Hematopoietic multipotent progenitor cell treated with erythropoietin and hydrocortisone succinate and interleukin-3 and kit ligand, for 15 days (in vitro differentiated cells): ENCODE measurements around the gene EFCAB5.
"Not testable (repeated sequence)": the region's sequence is repeated elsewhere in the genome, so short reads cannot be mapped to it uniquely, and the experiment has no call there.

Experiments used
- DNase-seq: peaks from one replicate; pipeline ENCODE4 v3.0.0-alpha.2; 2015; ENCODE audit warnings: low spot score

Gene EFCAB5

GRCh38 chr17:29941334-29941733, at the start of gene EFCAB5:
EFCAB5 (plus strand) TSS chr17:29941634; CDS start chr17:29941797, 163 bp downstream.
- no peak for DNase-seq

DNA sequence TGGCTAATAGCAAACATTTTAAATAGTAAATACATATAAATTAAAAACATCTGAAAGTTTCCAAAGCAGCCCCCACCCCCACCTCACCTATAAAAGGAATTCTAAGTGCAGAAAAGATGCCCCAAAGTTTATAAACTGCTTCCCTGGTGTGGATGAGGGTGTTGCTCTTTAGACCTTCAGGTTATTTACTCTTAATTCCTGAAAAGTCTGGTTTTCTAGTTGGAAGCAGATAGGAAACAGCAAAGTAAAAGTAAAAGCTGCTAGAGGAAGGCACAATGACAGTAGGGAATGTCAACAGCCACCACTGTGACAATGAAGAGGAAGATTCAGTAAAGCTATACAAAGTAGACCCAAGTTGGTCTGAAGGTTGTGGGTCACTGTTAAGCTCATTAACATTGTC, 49.2 kb upstream of the EFCAB5 start:
- no peak for DNase-seq

GRCh38 chr17:29897136-29897535, 44.3 kb upstream of the EFCAB5 start:
- DNase-seq = not testable (repeated sequence)

DNA sequence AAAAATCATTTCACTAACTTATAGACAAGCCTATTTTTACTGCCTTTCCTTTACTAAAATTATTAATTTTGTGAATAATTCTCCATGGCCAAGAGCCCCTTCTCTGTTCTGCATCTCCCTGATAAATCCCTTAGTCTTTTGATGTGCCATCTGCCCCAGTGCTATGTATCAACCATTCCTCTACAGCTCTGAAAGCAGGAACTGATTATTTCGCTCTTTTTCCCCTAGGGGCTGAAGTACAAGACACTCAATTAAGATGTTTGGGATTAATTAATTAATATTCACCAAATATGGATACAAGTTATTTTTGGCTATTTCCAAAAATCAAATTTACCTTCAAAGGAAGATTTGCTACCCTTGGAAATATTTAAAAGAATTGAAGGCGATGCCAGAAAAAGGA, 38.0 kb upstream of the EFCAB5 start:
- DNase-seq = no peak

DNA sequence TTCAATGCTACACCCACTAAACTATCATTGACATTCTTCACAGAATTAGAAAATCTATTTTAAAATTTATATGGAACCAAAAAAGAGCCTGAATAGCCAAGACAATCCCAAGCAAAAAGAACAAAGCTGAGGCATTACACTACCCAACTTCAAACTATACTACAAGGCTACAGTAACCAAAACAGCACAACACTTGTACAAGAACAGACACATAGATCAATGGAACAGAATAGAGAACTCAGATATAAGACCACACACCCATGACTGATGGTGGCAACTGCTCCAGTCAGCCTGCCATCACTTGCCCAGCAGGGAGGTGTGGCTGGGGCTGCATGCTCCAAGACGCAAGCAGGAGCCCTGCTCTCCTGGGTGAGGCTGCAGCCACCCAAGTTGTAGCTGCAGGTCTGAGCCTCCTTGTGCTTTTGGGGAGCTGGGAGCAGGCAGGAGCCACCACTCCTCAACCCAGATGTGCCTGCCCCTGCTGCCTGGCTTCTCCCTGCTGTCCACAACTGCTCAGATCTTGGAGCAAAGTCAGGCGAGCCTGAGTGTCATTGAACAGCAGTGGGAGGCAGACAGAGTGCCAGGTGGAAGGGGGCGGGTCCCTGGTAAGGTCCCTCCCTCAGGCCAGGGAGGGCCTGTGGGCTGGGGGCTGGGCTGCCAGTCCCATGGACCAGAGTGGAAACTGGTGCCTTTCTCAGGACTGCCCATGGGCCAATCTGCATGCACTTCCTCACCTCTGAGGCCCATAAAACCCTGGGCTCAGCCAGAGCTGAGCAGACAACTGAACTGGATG, 36.2 kb upstream of the EFCAB5 start:
- no peak for DNase-seq

DNA sequence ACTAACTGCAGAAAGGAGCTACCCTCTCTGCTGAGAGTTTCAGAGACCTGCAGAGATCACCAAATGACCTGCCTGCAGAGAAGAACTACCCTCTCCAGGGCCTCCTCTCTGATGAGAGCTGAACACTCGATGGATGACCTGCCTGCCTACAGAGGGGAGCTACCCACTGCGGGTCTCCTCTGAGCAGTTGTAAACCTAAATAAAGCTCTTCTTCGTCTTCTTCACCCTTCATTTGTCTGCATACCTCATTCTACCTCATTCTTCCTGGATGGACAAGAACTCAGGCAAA, 35.6 kb upstream of the EFCAB5 start:
- no peak for DNase-seq

DNA sequence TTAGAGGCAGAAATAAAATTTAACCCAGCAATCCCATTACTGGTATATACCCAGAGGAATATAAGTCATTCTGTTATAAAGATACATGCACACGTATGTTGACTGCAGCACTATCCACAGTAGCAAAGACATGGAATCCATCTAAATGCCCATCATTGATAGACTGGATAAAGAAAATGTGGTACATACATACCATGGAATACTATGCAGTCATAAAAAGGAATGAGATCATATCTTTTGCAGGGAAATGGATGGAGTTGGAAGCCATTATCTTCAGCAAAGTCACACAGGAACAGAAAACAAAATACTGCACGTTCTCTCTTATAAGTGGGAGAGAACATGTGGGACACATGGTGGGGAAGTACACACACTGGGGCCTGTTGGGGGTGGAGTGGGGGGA, 34.5 kb upstream of the EFCAB5 start:
- no peak for DNase-seq

DNA sequence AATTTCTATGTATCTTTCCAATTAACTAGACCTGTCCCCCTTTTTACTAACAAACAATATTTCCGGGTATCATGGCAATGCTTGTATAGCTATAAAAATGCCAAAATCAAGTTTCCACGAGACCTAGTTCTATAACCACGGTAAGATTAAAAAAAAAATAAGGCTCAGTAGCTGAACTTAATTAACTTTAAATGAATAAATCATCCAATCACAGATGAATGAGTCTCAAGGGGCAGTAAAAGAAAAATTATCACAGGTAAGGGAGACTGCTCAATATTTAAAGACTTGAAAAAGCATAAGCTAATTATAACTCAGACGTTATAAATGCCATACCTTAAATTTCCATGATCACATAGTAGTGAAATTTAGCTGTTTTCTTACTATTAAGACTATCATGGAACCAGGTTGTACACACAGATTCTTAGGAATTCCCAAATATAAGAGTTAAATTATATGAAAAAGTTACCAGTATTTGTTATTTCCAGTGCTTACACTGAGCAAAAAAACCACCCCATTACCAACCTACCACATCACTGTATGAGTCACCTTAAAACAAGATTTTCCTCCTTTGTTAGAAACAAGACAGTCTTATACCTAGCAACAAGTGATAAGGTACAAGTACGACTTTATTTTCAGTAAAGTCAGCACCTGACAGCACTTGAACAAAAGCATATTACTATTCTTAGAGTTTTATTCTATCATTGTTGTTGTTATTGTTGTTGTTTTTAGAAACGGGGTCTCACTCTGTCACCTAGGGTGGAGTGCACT, 32.0 kb upstream of the EFCAB5 start:
- no peak for DNase-seq

GRCh38 chr17:29911641-29912177, 29.7 kb upstream of the EFCAB5 start:
- no peak for DNase-seq

GRCh38 chr17:29914819-29915537, 26.5 kb upstream of the EFCAB5 start:
- no peak for DNase-seq

DNA sequence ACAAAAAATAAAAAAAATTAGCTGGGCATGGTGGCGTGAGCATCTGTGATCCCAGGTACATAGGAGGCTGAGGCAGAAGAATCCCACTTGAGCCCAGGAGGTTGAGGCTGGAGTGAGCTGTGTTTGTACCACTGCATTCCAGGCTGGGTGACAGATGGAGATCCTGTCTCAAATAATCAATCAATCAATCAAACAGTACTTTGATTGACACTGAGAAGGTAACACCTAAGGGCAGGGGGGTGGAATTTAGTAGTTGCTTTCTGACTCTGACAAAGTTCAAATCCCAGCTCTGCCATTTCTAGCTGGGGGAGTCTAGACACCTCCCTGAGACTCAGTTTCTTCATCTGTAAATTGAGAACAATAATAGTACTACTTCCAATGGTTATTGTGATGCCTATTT, 23.4 kb upstream of the EFCAB5 start:
- DNase-seq = no peak

DNA sequence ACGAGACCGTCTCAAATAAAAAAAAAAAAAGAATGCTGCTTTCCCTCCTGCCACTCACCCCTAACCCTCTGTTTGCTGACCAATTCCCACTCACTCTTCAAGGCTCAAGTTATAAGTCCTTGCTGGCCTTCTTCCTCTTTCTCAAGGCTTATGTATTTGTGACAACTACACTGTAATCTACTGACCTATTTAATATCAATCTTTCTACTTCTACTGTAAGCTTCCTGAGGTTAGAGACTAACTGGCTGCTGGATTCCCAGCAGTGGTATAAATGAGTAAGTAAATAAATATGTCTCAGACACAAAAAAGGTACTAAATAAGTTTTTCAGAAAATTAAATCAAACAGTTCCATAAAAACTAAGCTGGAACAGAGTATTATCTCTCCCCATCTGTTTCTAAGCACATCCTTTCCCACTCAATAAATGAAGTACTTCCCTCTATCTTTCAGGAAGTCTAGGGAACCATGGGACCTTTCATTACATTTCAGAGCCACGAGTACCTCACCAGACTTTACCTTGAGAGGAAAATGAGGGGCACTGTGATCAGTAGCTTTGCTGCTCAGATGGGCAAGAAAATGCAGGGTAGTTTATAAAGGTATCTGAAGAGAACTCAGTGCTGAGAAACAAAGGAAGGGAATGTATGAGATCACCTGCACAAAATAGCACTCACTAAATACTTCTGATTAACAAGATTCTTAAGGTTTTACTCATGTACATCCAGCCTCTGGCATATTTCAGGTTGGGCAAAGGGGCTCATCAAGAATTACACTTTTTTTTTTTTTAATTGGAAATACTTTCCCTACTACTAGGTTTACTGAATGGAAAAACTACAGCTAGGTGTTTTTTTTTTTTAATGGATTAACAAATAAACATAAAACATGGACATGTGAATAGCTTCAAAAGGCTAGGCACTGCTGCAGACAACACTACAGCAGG, 22.2 kb upstream of the EFCAB5 start:
- no peak for DNase-seq

GRCh38 chr17:29924786-29925185, 16.6 kb upstream of the EFCAB5 start:
- no peak for DNase-seq

DNA sequence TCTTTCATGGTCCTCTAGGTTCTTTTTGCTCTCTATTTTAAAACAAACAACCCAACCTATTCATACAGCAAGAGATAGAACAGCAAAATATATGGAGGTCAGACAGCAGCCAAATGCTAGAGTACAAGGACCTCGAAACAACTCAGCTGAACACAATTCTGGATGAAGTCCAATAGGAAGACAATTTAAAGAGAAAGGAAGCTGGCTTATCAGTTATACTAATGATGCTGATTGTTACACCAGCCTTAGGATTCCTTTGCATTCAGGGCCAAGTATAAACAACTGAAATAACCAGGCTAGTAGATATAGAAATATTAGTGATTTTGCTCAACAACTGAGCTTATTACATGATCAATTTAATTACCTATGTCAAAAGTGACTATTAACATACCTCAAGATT, 13.9 kb upstream of the EFCAB5 start:
- DNase-seq = no peak

- peak; percentile 24 for DNase-seq
Measured at GRCh38 chr17:29929006-29929532, 12.4 kb upstream of the EFCAB5 start.

DNA sequence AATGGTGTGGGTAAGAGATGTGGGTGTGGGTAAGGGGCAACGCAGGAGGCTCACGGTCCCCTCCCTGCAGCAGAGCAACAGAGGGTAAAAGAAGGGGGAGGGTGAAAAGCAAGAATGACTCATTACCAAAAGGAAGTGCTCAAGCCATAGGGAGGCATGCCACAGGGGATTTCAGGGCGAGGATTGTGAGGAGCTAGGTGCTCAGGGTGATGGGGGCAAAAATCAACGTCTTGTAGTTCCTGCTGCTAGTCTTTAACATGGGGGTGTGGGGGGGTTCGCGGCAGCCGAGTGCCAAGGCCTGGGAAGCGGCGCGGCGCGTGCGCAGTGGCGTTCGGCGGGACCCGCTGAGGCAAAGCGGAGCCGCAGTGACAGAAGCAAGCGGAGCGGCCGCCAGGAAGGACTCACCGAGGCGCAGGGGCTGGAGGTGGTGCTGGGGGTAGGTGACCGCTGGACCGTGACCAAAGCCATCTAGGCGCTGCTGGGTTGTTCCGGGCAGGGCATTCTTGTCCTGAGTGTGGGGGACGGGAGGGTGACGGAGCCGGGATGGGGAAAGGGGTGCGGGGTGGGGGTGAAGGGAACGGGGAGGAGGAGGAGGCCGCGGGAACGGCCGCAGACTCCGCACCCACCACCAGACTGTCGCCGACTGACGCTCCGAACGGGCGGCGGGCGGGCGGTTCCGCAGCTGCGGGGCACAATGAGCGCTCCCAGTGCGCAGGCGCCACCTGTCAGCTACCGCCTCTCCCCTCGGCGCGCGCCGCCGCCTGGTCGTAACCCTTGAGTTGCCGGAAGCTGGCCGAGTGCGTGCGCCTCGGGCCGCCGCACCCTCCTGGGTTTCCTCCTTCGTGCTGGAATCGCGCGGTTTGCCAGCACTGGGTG, 11.7 kb upstream of the EFCAB5 start, which contains the start of gene SSH2:
TSS of gene SSH2 (minus strand) at position 696 of the 876 bp plus-strand sequence. CDS start at position 468, 228 bp downstream.
- peak; percentile 89 for DNase-seq

DNA sequence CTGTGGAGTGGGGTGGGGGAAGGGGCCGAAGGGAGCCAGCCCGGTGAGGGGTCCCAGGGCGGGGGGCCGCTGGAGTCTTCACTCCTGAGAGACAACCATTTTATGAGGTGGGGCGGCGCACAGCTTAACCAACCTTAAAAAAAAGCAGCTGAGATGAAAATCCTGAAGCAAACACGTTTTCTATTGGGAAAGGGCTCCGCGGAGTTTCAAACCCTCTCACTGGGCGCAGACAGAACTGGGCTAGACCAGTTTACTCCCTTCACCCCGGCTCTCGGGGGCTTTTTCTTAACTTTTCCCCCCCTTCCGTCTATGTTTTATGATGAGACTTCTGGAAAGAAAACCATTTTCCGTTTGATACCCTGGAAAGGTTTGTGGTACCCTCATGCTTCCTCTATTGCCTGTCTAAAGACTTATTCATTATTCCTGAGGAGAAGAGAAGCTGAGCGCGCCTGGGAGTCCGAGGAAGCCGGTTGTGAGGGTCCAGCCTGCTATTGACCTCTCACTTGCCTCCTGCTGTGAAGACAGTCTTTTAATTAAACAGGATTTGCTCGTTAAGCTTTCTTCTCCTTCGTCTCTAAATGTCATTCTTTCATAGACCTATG, 10.9 kb upstream of the EFCAB5 start:
- DNase-seq = no peak

DNA sequence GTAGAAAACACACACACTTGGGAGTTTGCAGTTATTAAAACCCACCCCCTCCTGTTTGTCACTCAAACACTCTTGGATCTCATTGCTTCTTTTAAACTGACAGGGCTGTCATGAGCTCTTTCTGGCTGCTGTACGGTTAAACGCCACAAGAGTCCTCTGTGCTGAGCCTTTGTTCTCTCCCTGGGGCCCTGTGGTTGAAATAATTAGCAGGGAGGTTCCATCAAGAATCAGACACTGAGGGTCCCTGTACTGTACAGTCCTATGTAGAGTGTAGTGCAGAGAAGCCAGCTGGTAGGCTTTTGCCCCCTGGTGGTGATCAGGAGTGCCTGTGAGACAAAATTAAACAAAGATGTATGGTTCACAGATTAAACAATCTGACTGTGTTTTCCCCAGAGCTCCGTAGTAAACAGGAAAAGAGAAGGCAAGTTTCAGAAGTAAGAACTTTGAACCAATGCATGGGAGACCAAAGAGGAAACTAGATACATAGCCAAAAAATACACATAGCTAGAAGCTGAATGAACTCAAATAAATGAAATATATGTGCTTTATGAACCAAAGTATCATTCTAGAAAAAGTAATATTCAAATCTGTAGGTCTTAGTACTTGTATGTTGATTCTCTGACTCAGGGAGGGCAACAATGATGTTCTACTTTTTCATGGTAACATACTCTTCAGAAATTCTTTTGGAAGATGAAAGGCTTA, 10.1 kb upstream of the EFCAB5 start:
- DNase-seq = peak; percentile 76

DNA sequence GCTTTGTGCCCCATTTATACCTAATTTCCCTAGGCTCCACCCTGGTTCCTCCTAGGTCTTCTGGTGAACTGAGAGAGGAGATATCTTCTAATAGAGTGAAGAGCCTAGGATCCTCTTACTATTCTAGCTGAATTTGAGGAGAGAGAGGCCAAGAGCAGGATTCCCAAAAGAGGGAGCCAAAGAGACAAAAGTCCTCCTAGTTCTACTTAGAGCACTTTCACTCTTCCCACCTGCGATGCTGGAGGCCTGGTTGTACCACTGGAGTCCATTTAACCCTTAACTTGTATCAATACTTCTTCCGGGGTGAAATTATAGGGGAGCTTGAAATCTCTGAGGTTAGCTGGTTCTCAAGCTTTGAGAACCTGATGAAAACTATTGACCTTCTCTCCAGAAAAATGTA, 8.1 kb upstream of the EFCAB5 start:
- no peak for DNase-seq
